Neutrophil (primary cell): ENCODE measurements around the gene PSG4.
"Not testable (repeated sequence)": the region's sequence is repeated elsewhere in the genome, so short reads cannot be mapped to it uniquely, and the experiment has no call there.

Source experiments
- H3K27ac ChIP-seq: fragments of 200-600 bp; sonication (generic); 2 replicates; pipeline ENCODE4 v1.5.1; 2016; ENCODE audit warnings: mild to moderate bottlenecking, moderate library complexity
- H3K27me3 ChIP-seq: fragments of 200-600 bp; sonication (generic); 2 replicates; pipeline ENCODE4 v1.6.0; 2016; ENCODE audit warnings: mild to moderate bottlenecking
- H3K36me3 ChIP-seq: fragments of 200-600 bp; sonication (generic); 2 replicates; pipeline ENCODE4 v1.5.1; 2017
- H3K4me1 ChIP-seq, 2 experiments: fragments of 200-600 bp in 1 of 2; sonication (generic) in 1 of 2; 1 replicate in 1 of 2; 2 replicates in 1 of 2; pipeline versions ENCODE4 v1.5.1 to v1.6.1; 2013 to 2016; ENCODE audit warnings: low read depth in 1 of 2, low read length in 1 of 2, mild to moderate bottlenecking in 1 of 2, moderate library complexity in 1 of 2; ENCODE audit not compliant: control insufficient read depth in 1 of 2, insufficient read depth in 1 of 2
- H3K4me3 ChIP-seq, 2 experiments: fragments of 200-600 bp in 1 of 2; sonication (generic) in 1 of 2; 1 replicate in 1 of 2; 2 replicates in 1 of 2; pipeline ENCODE4 v1.5.1; 2013 to 2016; ENCODE audit warnings: low read depth in 1 of 2, low read length in 1 of 2, mild to moderate bottlenecking in 1 of 2, moderate library complexity in 1 of 2
- H3K9me3 ChIP-seq: fragments of 200-600 bp; sonication (generic); 2 replicates; pipeline ENCODE4 v1.5.1; 2016
- CTCF ChIP-seq: fragments of 200-600 bp; sonication (generic); IDR thresholded peaks from 2 replicates; pipeline ENCODE4 v1.5.1; 2016; ENCODE audit warnings: antibody characterized with exemption

The PSG4 gene

GRCh38 chr19:43152214-43152613 lies 53.2 kb downstream of the PSG4 start:
- Histone ChIP-seq H3K27ac (no peak overlapping the region), H3K27me3 (no peaks in the 10 kb centered on the region), H3K4me3 (no peak overlapping the region), H3K4me1 (no peaks in the 10 kb centered on the region), H3K9me3 (no peaks in the 10 kb centered on the region), H3K36me3 (no peaks in the 10 kb centered on the region)
- no peak for TF ChIP-seq CTCF

- not testable (repeated sequence) for H3K27me3 ChIP-seq, H3K9me3 ChIP-seq, H3K36me3 ChIP-seq, H3K27ac ChIP-seq, H3K4me3 ChIP-seq, H3K4me1 ChIP-seq
These were observed 55.6 kb downstream of the PSG4 start for GRCh38 chr19:43149788-43150187.

- Histone ChIP-seq H3K4me3 (no peak overlapping the region), H3K27me3 (no peaks in the 10 kb centered on the region), H3K9me3 (no peaks in the 10 kb centered on the region), H3K27ac (no peak overlapping the region), H3K4me1 (no peaks in the 10 kb centered on the region), H3K36me3 (no peaks in the 10 kb centered on the region)
- no peak for TF ChIP-seq CTCF
These were observed 57.2 kb downstream of the PSG4 start for GRCh38 chr19:43148233-43148632.
